GM12801 (cell line): ENCODE results near the gene BCL7A.

ENCODE experiments used
- CTCF ChIP-seq: IDR thresholded peaks from one replicate; pipeline ENCODE4 v1.5.1; 2011; ENCODE audit warnings: control low read depth; ENCODE audit not compliant: insufficient read length; ENCODE audit errors: extremely low read depth

The BCL7A gene

GRCh38 chr12:122099856-122100255 is 78.2 kb downstream of the BCL7A start:
- TF ChIP-seq CTCF, result no peak

GRCh38 chr12:122100568-122100967 is 78.9 kb downstream of the BCL7A start:
- no peak for TF ChIP-seq CTCF

- no peak for TF ChIP-seq CTCF
These were observed 80.6 kb downstream of the BCL7A start for GRCh38 chr12:122102331-122102730.

- no peak for TF ChIP-seq CTCF
These were observed 83.2 kb downstream of the BCL7A start for GRCh38 chr12:122104844-122105243.

- TF ChIP-seq CTCF, result no peak
These were observed 85.2 kb downstream of the BCL7A start for GRCh38 chr12:122106843-122107242.

GRCh38 chr12:122107261-122107660 is 85.6 kb downstream of the BCL7A start:
- no peak for TF ChIP-seq CTCF

- no peak for TF ChIP-seq CTCF
These were observed 89.5 kb downstream of the BCL7A start for GRCh38 chr12:122111089-122111641.
